ENCODE results near the gene CPPED1. TPM values are rescaled to one million over a fixed set of nuclear protein-coding genes. Genes with fewer than 3 reads are reported as not detected.

The CPPED1 gene
- total RNA-seq, 4 donors from 2014 or later: 7.3 to 24.5 (median 11.8) TPM

DNA sequence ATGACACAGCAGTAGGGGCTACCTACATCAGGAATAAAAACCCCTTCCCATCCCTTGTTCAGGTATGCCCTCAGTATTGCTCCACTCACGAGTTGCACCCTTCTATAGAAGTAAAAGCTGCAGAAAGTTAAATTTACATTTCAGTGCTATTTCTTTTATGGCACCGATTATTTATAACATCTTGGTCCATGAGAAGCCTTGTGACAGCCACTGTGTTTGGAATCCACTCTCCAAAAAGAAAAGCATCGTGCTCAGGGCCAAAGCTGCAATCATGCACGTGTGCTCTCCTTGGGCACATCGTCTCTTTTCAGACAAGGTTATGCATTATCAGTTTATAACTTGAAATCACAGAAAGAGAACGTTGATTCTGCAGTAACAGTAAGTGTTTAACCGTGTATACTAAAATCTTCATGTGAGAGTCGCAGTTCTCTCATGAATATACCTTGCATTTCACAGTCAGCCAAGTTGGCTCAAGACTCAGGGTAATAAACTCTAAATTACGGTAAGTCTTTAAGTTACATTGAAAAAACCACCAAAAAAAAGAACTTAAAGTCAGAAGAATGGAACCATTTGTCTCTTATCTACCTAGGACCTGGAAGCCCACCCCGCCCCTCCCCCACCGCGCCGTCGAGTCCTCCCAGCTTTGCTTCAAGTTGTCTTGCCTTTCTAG lies 189.6 kb downstream of the CPPED1 start:
- TF ChIP-seq EP300 (IDR thresholded peaks at IDR 0.05) (no peak), POLR2AphosphoS5 (IDR thresholded peaks at IDR 0.05) (no peak), POLR2A (IDR thresholded peaks at IDR 0.05) (no peak)
- TF ChIP-seq, protein P1, sequence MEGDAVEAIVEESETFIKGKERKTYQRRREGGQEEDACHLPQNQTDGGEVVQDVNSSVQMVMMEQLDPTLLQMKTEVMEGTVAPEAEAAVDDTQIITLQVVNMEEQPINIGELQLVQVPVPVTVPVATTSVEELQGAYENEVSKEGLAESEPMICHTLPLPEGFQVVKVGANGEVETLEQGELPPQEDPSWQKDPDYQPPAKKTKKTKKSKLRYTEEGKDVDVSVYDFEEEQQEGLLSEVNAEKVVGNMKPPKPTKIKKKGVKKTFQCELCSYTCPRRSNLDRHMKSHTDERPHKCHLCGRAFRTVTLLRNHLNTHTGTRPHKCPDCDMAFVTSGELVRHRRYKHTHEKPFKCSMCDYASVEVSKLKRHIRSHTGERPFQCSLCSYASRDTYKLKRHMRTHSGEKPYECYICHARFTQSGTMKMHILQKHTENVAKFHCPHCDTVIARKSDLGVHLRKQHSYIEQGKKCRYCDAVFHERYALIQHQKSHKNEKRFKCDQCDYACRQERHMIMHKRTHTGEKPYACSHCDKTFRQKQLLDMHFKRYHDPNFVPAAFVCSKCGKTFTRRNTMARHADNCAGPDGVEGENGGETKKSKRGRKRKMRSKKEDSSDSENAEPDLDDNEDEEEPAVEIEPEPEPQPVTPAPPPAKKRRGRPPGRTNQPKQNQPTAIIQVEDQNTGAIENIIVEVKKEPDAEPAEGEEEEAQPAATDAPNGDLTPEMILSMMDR (IDR thresholded peaks at IDR 0.05): no peak
- H3K4me1 ChIP-seq: no peaks in the 10 kb centered on the region
- H3K27ac ChIP-seq: no peak overlapping the region
- no peak overlapping the region for H3K4me3 ChIP-seq
- WGBS, 2 donors (ENCODE audit: low coverage in 1 of 2): 77 to 80% methylated on average over 12 to 13 of the region's 14 CpGs
- peaks cover 11% of the 10 kb centered on the region for H3K27me3 ChIP-seq
- H3K9me3 ChIP-seq: no peaks in the 10 kb centered on the region
- H3K36me3 ChIP-seq: no peaks in the 10 kb centered on the region
- no peak for ATAC-seq

DNA sequence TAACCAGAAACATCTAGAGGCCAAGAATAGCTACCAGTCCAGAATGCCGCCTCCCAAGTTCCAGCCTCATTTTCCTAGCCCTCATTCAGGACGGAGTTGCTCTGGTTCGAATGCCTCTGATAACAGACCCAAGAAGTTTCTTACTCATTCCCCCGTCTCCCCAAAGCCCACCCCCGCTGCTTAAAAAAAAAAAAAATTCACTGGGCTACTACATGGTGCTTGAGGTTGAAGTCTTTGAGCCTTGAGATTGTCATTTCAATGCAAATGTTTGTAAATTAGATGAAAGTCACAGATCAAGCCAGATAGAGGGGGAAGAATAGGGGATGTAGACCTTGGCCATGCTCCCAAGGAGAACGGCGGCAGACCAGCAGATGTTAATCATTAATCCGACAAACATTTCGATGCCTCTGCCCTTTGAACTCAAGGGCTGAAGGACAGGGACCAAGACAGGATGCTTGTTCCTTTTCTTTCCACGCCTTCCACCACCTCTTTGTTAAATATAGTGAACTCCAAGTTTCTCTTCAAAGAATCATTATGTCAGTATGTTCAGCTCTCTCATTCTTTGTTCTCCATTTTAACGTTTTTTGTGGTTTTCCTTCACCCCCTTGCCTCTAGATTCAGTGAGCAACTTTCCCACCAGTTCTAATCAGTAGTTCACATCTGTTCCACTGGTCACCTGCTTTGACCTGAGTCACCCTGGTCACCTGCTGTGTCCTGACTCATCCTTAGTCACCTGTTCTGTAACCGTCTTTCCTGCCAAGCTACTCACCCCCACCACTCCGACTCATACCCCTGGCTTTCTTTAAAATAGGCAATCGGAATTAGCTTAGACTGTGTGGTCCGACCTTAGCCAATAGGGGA lies 190.3 kb downstream of the CPPED1 start:
- peaks cover 11% of the 10 kb centered on the region for H3K27me3 ChIP-seq
- H3K9me3 ChIP-seq: peaks cover 0 to under 1% (median 0%) of the 10 kb centered on the region in 3 donors
- H3K36me3 ChIP-seq: no peaks in the 10 kb centered on the region
- 54 to 57% methylated on average over 11 to 15 of the region's 15 CpGs for WGBS, 2 donors (ENCODE audit: low coverage in 1 of 2)
- H3K27ac ChIP-seq: no peak overlapping the region
- no peak for ATAC-seq
- no peak overlapping the region for H3K4me3 ChIP-seq
- TF ChIP-seq POLR2AphosphoS5 (IDR thresholded peaks at IDR 0.05) (no peak), EP300 (IDR thresholded peaks at IDR 0.05) (no peak), POLR2A (IDR thresholded peaks at IDR 0.05) (no peak)
- TF ChIP-seq, protein P1 (IDR thresholded peaks at IDR 0.05): no peak
- no peaks in the 10 kb centered on the region for H3K4me1 ChIP-seq

DNA sequence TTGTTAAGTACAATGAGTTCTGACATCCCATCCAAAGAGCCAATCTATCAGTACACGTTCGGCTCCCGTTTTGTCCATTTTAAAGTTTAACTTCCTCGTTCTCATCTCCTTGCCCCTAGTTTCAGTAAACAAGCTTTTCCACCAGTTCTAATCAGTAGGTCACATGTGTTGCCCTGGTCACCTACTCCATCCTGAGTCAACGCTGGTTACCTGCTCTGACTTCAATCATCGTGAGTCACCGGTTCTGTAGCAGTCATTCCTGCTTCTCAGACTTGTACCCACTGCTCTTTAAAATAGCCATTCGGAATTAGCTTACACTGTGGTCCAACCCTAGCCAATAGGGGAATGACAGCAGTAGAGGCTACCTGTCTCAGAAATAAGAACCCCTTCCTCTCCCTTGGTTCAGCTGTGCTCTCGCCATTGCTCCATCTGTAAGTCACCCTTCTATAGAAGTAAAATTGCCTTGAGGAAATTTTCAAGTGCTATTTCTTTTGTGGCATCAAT lies 191.0 kb downstream of the CPPED1 start:
- peaks cover 11% of the 10 kb centered on the region for H3K27me3 ChIP-seq
- H3K36me3 ChIP-seq: no peaks in the 10 kb centered on the region
- ATAC-seq: no peak
- no peak overlapping the region for H3K27ac ChIP-seq
- TF ChIP-seq POLR2AphosphoS5 (IDR thresholded peaks at IDR 0.05) (no peak), EP300 (IDR thresholded peaks at IDR 0.05) (no peak), POLR2A (IDR thresholded peaks at IDR 0.05) (no peak)
- TF ChIP-seq, protein P1 (IDR thresholded peaks at IDR 0.05): no peak
- H3K9me3 ChIP-seq: peaks cover 0 to 8% (median 0%) of the 10 kb centered on the region in 3 donors
- WGBS, 2 donors (ENCODE audit: low coverage in 1 of 2): 71 to 88% methylated on average over 9 of the region's 9 CpGs
- no peaks in the 10 kb centered on the region for H3K4me1 ChIP-seq
- H3K4me3 ChIP-seq: no peak overlapping the region

DNA sequence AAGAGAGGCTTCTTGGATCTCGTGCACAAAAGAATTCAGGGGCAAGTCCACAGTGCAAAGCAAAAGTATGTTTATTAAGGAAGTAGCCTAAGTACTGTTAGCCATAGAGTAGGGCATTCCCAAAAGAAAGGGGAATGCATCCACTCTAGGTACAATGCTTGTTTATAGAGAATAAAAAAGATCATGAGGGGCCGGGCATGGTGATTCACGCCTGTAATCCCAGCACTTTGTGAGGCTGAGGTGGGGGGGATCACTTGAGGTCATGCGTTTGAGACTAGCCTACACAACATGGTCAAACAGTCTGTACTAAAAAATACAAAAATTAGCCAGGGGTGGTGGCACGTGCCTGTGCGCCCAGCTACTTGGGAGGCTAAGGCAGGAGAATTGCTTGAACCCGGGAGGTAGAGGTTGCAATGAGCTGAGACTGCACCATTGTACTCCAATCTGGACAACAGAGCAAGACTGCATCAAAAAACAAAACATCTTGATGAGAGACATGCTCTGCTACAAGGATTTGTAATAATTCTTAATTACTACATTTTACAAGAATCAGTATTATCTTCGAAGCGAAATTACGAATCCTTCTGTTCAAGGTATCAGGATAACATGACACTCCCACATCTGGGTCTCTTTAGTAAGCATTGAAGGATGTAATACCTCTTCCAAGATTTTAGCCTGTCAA lies 191.6 kb downstream of the CPPED1 start:
- Histone ChIP-seq H3K9me3 (peaks cover 0 to 11% (median 0%) of the 10 kb centered on the region in 3 donors), H3K4me3 (no peak overlapping the region), H3K36me3 (no peaks in the 10 kb centered on the region), H3K27ac (no peak overlapping the region), H3K4me1 (no peaks in the 10 kb centered on the region), H3K27me3 (peaks cover 11% of the 10 kb centered on the region)
- no peak for TF ChIP-seq POLR2AphosphoS5 (IDR thresholded peaks at IDR 0.05)
- no peak for TF ChIP-seq POLR2A (IDR thresholded peaks at IDR 0.05)
- TF ChIP-seq EP300 (IDR thresholded peaks at IDR 0.05): no peak
- TF ChIP-seq, protein P1 (IDR thresholded peaks at IDR 0.05): no peak
- no peak for ATAC-seq
- 87 to 88% methylated on average over 9 to 10 of the region's 10 CpGs for WGBS, 2 donors (ENCODE audit: low coverage in 1 of 2)

All from gastroesophageal sphincter (tissue), 4 donors.